Vagina (tissue), 2 donors: ENCODE measurements around the gene ZMIZ1.

ENCODE experiments used
- POLR2A ChIP-seq, 2 donors: fragments of 450-650 bp; IDR thresholded peaks; one replicate each; pipeline ENCODE4 v1.6.1; 2017; ENCODE audit warnings: antibody characterized with exemption in 2 of 2, mild to moderate bottlenecking in 2 of 2, moderate library complexity in 2 of 2
- TF ChIP-seq, protein P1 (sequence below), 3 experiments: fragments of 450-650 bp in 2 of 3; fragments of 200-600 bp in 1 of 3; sonication (generic) in 1 of 3; IDR thresholded peaks; one replicate each; pipeline ENCODE4 v1.5.1; 2017 to 2019; ENCODE audit warnings: antibody characterized with exemption in 3 of 3, mild to moderate bottlenecking in 2 of 3, moderate library complexity in 2 of 3

GRCh38 chr10:79328737-79329504 lies 260.2 kb downstream of the ZMIZ1 start:
- no peak for TF ChIP-seq POLR2A (IDR thresholded peaks at IDR 0.05)
- TF ChIP-seq, protein P1, sequence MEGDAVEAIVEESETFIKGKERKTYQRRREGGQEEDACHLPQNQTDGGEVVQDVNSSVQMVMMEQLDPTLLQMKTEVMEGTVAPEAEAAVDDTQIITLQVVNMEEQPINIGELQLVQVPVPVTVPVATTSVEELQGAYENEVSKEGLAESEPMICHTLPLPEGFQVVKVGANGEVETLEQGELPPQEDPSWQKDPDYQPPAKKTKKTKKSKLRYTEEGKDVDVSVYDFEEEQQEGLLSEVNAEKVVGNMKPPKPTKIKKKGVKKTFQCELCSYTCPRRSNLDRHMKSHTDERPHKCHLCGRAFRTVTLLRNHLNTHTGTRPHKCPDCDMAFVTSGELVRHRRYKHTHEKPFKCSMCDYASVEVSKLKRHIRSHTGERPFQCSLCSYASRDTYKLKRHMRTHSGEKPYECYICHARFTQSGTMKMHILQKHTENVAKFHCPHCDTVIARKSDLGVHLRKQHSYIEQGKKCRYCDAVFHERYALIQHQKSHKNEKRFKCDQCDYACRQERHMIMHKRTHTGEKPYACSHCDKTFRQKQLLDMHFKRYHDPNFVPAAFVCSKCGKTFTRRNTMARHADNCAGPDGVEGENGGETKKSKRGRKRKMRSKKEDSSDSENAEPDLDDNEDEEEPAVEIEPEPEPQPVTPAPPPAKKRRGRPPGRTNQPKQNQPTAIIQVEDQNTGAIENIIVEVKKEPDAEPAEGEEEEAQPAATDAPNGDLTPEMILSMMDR (IDR thresholded peaks at IDR 0.05) = no peak
